H1 (cell line): ENCODE results near the gene ARHGEF12. TPM values are rescaled to one million over a fixed set of nuclear protein-coding genes. Genes with fewer than 3 reads are reported as not detected.

Source experiments
- CTCF ChIA-PET: fragments of 300-600 bp; sonication (Branson Sonifier 250); formaldehyde crosslinking; loops from one replicate; lab custom pipeline; 2021; ENCODE audit not compliant: partially characterized antibody; lab: Charles Lee
- POLR2A ChIA-PET: fragments of 300-600 bp; sonication (Branson Sonifier 250); formaldehyde crosslinking; loops from one replicate; lab custom pipeline; 2021; ENCODE audit warnings: inconsistent platforms; ENCODE audit not compliant: partially characterized antibody; lab: Charles Lee
- DNase-seq, 2 experiments: peaks; one replicate each; pipeline versions ENCODE4 v3.0.0 to v3.0.0-alpha.2; 2010 to 2022; ENCODE audit warnings: low spot score in 2 of 2, low read depth in 1 of 2, mixed read lengths in 1 of 2
- FAIRE-seq: peaks from 2 replicates; lab custom pipeline; 2011; peaks lifted over from hg19 to GRCh38; lab: Jason Lieb, UNC
- H2AFZ ChIP-seq: 2 replicates; pipeline ENCODE4 v1.8.1; 2012; ENCODE audit warnings: low read length, inconsistent platforms
- H2AK5ac ChIP-seq: 2 replicates; pipeline ENCODE4 v1.6.1; 2013; ENCODE audit warnings: low read depth, low read length
- H2BK120ac ChIP-seq: replicated peaks from 2 replicates; pipeline ENCODE3; 2013; ENCODE audit warnings: low read depth, low read length, inconsistent platforms
- H2BK12ac ChIP-seq: 2 replicates; pipeline ENCODE4 v1.6.1; 2013; ENCODE audit warnings: low read depth, low read length
- H2BK15ac ChIP-seq: 2 replicates; pipeline ENCODE4 v1.6.1; 2013; ENCODE audit warnings: low read length
- H2BK20ac ChIP-seq: 2 replicates; pipeline ENCODE4 v1.6.1; 2013; ENCODE audit warnings: low read length
- H2BK5ac ChIP-seq: 2 replicates; pipeline ENCODE4 v1.6.1; 2013; ENCODE audit warnings: low read depth, low read length
- H3K14ac ChIP-seq: 2 replicates; pipeline ENCODE4 v1.6.1; 2013; ENCODE audit warnings: inconsistent platforms; ENCODE audit not compliant: insufficient read length
- H3K18ac ChIP-seq: 2 replicates; pipeline ENCODE4 v1.6.1; 2013; ENCODE audit warnings: low read length; ENCODE audit errors: extremely low read depth
- H3K23ac ChIP-seq: 2 replicates; pipeline ENCODE4 v1.6.1; 2013; ENCODE audit warnings: inconsistent platforms; ENCODE audit not compliant: insufficient read length
- H3K23me2 ChIP-seq: 2 replicates; pipeline ENCODE4 v1.6.1; 2013; ENCODE audit warnings: low read depth, low read length
- H3K27ac ChIP-seq: 2 replicates; pipeline ENCODE4 v1.6.1; 2011; ENCODE audit warnings: low read depth, low read length, inconsistent platforms
- H3K27me3 ChIP-seq, 4 experiments: replicated peaks in 1 of 4; 1 replicate in 1 of 4; 2 replicates in 3 of 4; pipeline versions ENCODE4 v1.6.1 to v1.8.1; 2011 to 2013; ENCODE audit warnings: low read length in 3 of 4, mild to moderate bottlenecking in 3 of 4, inconsistent platforms in 2 of 4, mixed read lengths in 2 of 4, moderate library complexity in 1 of 4; ENCODE audit not compliant: control insufficient read depth in 3 of 4, insufficient read depth in 3 of 4; ENCODE audit errors: extremely low read depth in 1 of 4
- H3K36me3 ChIP-seq, 4 experiments: 2 replicates each; pipeline versions ENCODE4 v1.6.1 to v1.8.1; 2011 to 2013; ENCODE audit warnings: mild to moderate bottlenecking in 4 of 4, low read length in 3 of 4, moderate library complexity in 2 of 4, control low read depth in 1 of 4, inconsistent platforms in 1 of 4; ENCODE audit not compliant: insufficient read depth in 4 of 4, control insufficient read depth in 2 of 4
- H3K4ac ChIP-seq: replicated peaks from 2 replicates; pipeline ENCODE3; 2013; ENCODE audit warnings: low read length, low read depth, mixed read lengths, inconsistent platforms; ENCODE audit not compliant: insufficient read length
- H3K4me1 ChIP-seq, 4 experiments: replicated peaks in 1 of 4; 1 replicate in 1 of 4; 2 replicates in 3 of 4; pipeline versions ENCODE4 v1.6.1 to v1.8.1; 2011 to 2013; ENCODE audit warnings: low read length in 3 of 4, inconsistent platforms in 2 of 4, mixed read lengths in 1 of 4; ENCODE audit not compliant: insufficient read depth in 4 of 4, control insufficient read depth in 3 of 4
- H3K4me2 ChIP-seq, 2 experiments: 2 replicates each; pipeline versions ENCODE4 v1.6.1 to v1.8.1; 2011 to 2013; ENCODE audit warnings: low read depth in 2 of 2, low read length in 2 of 2, control low read depth in 1 of 2, inconsistent platforms in 1 of 2, mild to moderate bottlenecking in 1 of 2; ENCODE audit not compliant: insufficient read depth in 1 of 2
- H3K4me3 ChIP-seq, 4 experiments: fragments of 200-600, 300-600 bp in 1 of 4; sonication (generic), shearing (Covaris generic), sonication (Bioruptor Twin) in 1 of 4; 2 replicates each; pipeline versions ENCODE4 v1.5.1 to v1.8.1; 2011 to 2016; ENCODE audit warnings: low read length in 4 of 4, low read depth in 3 of 4, control low read depth in 2 of 4, inconsistent platforms in 2 of 4, mild to moderate bottlenecking in 2 of 4, mixed read lengths in 1 of 4, moderate library complexity in 1 of 4; ENCODE audit not compliant: insufficient read depth in 2 of 4; ENCODE audit errors: extremely low read depth in 1 of 4
- H3K56ac ChIP-seq: replicated peaks from 2 replicates; pipeline ENCODE3; 2013; ENCODE audit warnings: low read depth, mild to moderate bottlenecking, mixed read lengths, low read length, inconsistent platforms; ENCODE audit not compliant: insufficient read length
- H3K79me1 ChIP-seq: 2 replicates; pipeline ENCODE4 v1.6.1; 2013; ENCODE audit warnings: low read depth, low read length, control low read depth
- H3K79me2 ChIP-seq, 2 experiments: 2 replicates each; pipeline versions ENCODE4 v1.6.1 to v1.8.1; 2012 to 2013; ENCODE audit warnings: low read length in 2 of 2, mild to moderate bottlenecking in 2 of 2, inconsistent platforms in 1 of 2; ENCODE audit not compliant: insufficient read depth in 2 of 2, control insufficient read depth in 1 of 2
- H3K9ac ChIP-seq, 4 experiments: replicated peaks in 1 of 4; 1 replicate in 1 of 4; 2 replicates in 3 of 4; pipeline versions ENCODE4 v1.6.1 to v1.8.1; 2011 to 2013; ENCODE audit warnings: low read depth in 3 of 4, low read length in 3 of 4, control low read depth in 2 of 4, mild to moderate bottlenecking in 2 of 4, moderate library complexity in 2 of 4, inconsistent platforms in 1 of 4; ENCODE audit errors: extremely low read depth in 1 of 4
- H3K9me3 ChIP-seq, 2 experiments: 2 replicates each; pipeline versions ENCODE4 v1.6.1 to v1.8.1; 2012 to 2013; ENCODE audit warnings: mild to moderate bottlenecking in 2 of 2, moderate library complexity in 2 of 2, control low read depth in 1 of 2, inconsistent platforms in 1 of 2, low read depth in 1 of 2, low read length in 1 of 2, mixed read lengths in 1 of 2; ENCODE audit not compliant: insufficient read depth in 2 of 2
- H4K20me1 ChIP-seq, 2 experiments: replicated peaks in 1 of 2; 2 replicates each; pipeline versions ENCODE3 to v1.8.1; 2011 to 2013; ENCODE audit warnings: inconsistent platforms in 2 of 2, low read length in 2 of 2, mild to moderate bottlenecking in 1 of 2; ENCODE audit not compliant: insufficient read depth in 2 of 2, control insufficient read depth in 1 of 2
- H4K5ac ChIP-seq: 2 replicates; pipeline ENCODE4 v1.6.1; 2013; ENCODE audit warnings: low read length, low read depth, mixed read lengths, inconsistent platforms; ENCODE audit not compliant: insufficient read length
- H4K8ac ChIP-seq: 2 replicates; pipeline ENCODE4 v1.8.0; 2013; ENCODE audit warnings: mild to moderate bottlenecking, moderate library complexity, low read length, inconsistent platforms; ENCODE audit not compliant: insufficient read depth; ENCODE audit errors: extremely low read depth
- H4K91ac ChIP-seq: replicated peaks from 2 replicates; pipeline ENCODE3; 2013; ENCODE audit warnings: low read length, mixed read lengths, inconsistent platforms; ENCODE audit not compliant: insufficient read length
- E2F6 ChIP-seq: IDR thresholded peaks from 2 replicates; pipeline ENCODE4 v1.6.1; 2012; ENCODE audit warnings: inconsistent platforms
- EZH2 ChIP-seq: fragments of 200-600 bp; sonication (generic); IDR thresholded peaks from 2 replicates; pipeline ENCODE4 v1.7.1; 2012; ENCODE audit warnings: low read depth, mild to moderate bottlenecking, moderate library complexity, low read length, inconsistent platforms; ENCODE audit not compliant: severe bottlenecking
- JUN ChIP-seq: IDR thresholded peaks from 2 replicates; pipeline ENCODE4 v1.6.1; 2011; ENCODE audit warnings: low read depth, mild to moderate bottlenecking, improper control_type of control experiment, low read length
- JUND ChIP-seq: IDR thresholded peaks from 2 replicates; pipeline ENCODE4 v1.6.1; 2011; ENCODE audit warnings: mild to moderate bottlenecking, improper control_type of control experiment, low read length
- NRF1 ChIP-seq: IDR thresholded peaks from 2 replicates; pipeline ENCODE4 v1.6.1; 2011; ENCODE audit warnings: mild to moderate bottlenecking, low read depth, low read length, improper control_type of control experiment
- PHF8 ChIP-seq: fragments of 200-600 bp; sonication (generic); conservative IDR thresholded peaks from 2 replicates; pipeline ENCODE4 v1.7.1; 2012; ENCODE audit warnings: low read depth, mild to moderate bottlenecking, inconsistent platforms, low read length, moderate library complexity
- RXRA ChIP-seq: IDR thresholded peaks from 2 replicates; pipeline ENCODE4 v1.6.1; 2011; ENCODE audit warnings: low read depth, mild to moderate bottlenecking, low read length, moderate library complexity; ENCODE audit not compliant: insufficient read depth
- TAF1 ChIP-seq: IDR thresholded peaks from 2 replicates; pipeline ENCODE4 v1.6.1; 2011; ENCODE audit warnings: mild to moderate bottlenecking, low read depth, low read length
- TBP ChIP-seq: IDR thresholded peaks from 2 replicates; pipeline ENCODE4 v1.6.1; 2011; ENCODE audit warnings: low read depth, low read length, improper control_type of control experiment
- WGBS, 2 experiments: shearing (Covaris generic) in 1 of 2; methylation state at CpG; one replicate each; pipeline versions ENCODE4 v1.1.6 to v1.1.7; 2013 to 2015; ENCODE audit warnings: low lambda C conversion rate in 2 of 2, mixed read lengths in 2 of 2, inconsistent platforms in 1 of 2, low coverage in 1 of 2, missing lambda C conversion rate in 1 of 2; ENCODE audit not compliant: insufficient replicate concordance in 2 of 2, insufficient coverage in 1 of 2, insufficient read length in 1 of 2; ENCODE audit errors: extremely low coverage in 1 of 2, missing lambda C conversion rate in 1 of 2; 5-methylcytosine and 5-hydroxymethylcytosine counted together
- polyA plus RNA-seq, 7 experiments: library from polyadenylated mRNA; depleted of rRNA in 3 of 7; stranded (reverse) in 5 of 7; unstranded in 2 of 7; fragments of >200 nt in 5 of 7; fragments of 200-250 nt in 2 of 7; gene quantifications; 1 replicate in 5 of 7; 2 replicates in 1 of 7; 4 replicates in 1 of 7; pipeline versions ENCODE4 v1.2.1 to v1.2.3, GENCODE V29; 2011 to 2013; ENCODE audit warnings: missing spikeins in 2 of 7, mixed read lengths in 2 of 7
- total RNA-seq: library from RNA; stranded (reverse); fragmentation: NEBNext Ultra II Directional; extraction: Animal tissue kit (Norgen Biotek cat#: 25700); gene quantifications from 2 replicates; pipeline ENCODE4 v1.2.1, GENCODE V29; 2021
- TF ChIP-seq, protein P1 (sequence below): IDR thresholded peaks from 2 replicates; pipeline ENCODE4 v1.6.1; 2011; ENCODE audit warnings: low read depth, mild to moderate bottlenecking, low read length; ENCODE audit not compliant: insufficient read depth

The ARHGEF12 gene
- total and polyA plus RNA-seq, 2 of the 8 experiments (the other 6 are each of a cell fraction or from before 2014, with no cell fraction given), result 5.1 to 33.7 TPM

DNA sequence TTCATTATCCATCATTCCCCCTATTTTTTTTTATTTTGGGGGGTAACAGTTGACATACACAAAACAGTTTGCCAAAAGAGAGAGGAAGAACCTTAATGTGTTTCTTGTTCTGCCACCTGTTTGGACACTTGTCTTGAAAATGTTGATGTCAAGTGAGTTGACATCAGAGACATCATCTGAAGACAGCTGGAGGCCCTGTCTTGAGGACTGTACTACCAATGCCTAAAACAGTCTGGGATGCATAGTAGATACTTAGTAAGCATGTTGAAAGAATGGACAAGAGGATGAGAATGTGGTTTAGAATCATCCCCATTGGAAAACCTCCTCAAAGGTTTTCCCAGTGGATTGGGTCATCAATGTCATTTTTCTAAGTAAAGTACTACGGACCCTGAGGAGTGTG is 2.4 kb upstream of the ARHGEF12 start:
- Histone ChIP-seq H3K79me1 (no peaks in the 10 kb centered on the region), H3K9ac (no peak overlapping the region), H3K23me2 (peaks cover 10% of the 10 kb centered on the region), H3K4ac (no peak overlapping the region), H3K18ac (no peak overlapping the region), H3K4me2 (no peak overlapping the region), H2BK120ac (no peak overlapping the region), H2BK5ac (no peak overlapping the region), H4K20me1 (peaks cover 0 to 6% of the 10 kb centered on the region in 2 experiments), H3K14ac (no peak overlapping the region), H2BK20ac (no peak overlapping the region), H2BK15ac (no peak overlapping the region), H3K23ac (no peak overlapping the region), H3K9me3 (no peaks in the 10 kb centered on the region), H3K27me3 (no peaks in the 10 kb centered on the region), H4K91ac (no peak overlapping the region), H4K8ac (no peak overlapping the region), H2AFZ (no peak overlapping the region), H4K5ac (no peak overlapping the region), H3K36me3 (peaks cover 0 to 10% (median 3%) of the 10 kb centered on the region in 4 experiments; a peak in 4 of 8 replicates), H3K4me3 (no peak overlapping the region), H3K56ac (no peak overlapping the region), H2AK5ac (no peak overlapping the region), H3K27ac (no peak overlapping the region), H3K4me1 (peaks cover 0 to 3% (median 1%) of the 10 kb centered on the region in 4 experiments; a peak in 4 of 7 replicates), H2BK12ac (no peak overlapping the region), H3K79me2 (peaks cover 3 to 21% of the 10 kb centered on the region in 2 experiments; a peak in 3 of 4 replicates)
- WGBS, 2 experiments, result 100% methylated on average over 1 of the region's 1 CpG; no CpG with 5 or more reads in 1 of the 2 experiments
- CTCF ChIA-PET, result interaction anchor here (0.7 to 2.5 kb wide), 18 partner anchors 8 to 595 kb away, joined by 3 to 19 read pairs (median 4); partner anchors contain the start of genes POU2F3 and TLCD5
- DNase-seq, result no peak
- POLR2A ChIA-PET, result interaction anchor here (1.2 kb wide), 1 partner anchor 67 kb away, joined by 3 read pairs; no protein-coding TSS in a partner anchor
- FAIRE-seq, result no peak
- TF ChIP-seq RXRA, result no peak
- no peak for TF ChIP-seq JUN
- no peak for TF ChIP-seq TAF1
- TF ChIP-seq JUND, result no peak
- TF ChIP-seq PHF8, result no peak
- TF ChIP-seq EZH2, result no peak
- TF ChIP-seq, protein P1, sequence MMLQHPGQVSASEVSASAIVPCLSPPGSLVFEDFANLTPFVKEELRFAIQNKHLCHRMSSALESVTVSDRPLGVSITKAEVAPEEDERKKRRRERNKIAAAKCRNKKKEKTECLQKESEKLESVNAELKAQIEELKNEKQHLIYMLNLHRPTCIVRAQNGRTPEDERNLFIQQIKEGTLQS, result no peak
- no peak for TF ChIP-seq E2F6
- no peak for TF ChIP-seq TBP
- no peak for TF ChIP-seq NRF1
